ENCODE results near the gene ESPL1.
A peak's percentile ranks its signal among the peaks of the same experiment; 100 is the strongest.
"Not testable (repeated sequence)": the region's sequence is repeated elsewhere in the genome, so short reads cannot be mapped to it uniquely, and the experiment has no call there.

Gene ESPL1

DNA sequence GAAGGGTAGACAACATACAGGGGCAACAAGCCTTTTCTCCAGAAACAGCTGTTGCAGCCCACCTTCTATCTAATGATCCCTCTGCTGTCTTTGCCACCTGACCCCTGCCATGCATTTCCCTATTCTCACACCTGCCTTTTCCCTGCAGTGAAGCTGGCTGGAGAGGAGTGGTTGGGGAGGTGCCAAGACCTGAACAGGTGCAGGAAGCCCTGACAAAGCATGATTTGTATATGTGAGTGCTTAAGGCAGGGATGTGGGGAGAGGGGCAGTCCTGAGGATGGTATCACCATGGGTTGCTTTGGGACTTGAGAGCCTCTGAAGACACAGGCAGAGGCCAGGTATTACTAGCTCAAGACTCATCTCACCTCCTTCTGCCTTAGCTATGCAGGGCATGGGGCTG lies 24.3 kb downstream of the ESPL1 start:
- peaks cover 34% of the 10 kb centered on the region for H3K4me1 Mint-ChIP-seq (ENCODE audit: low read depth)
- H3K9me3 Mint-ChIP-seq: no peaks in the 10 kb centered on the region
- H3K36me3 Mint-ChIP-seq (ENCODE audit: low read depth): peaks cover 73% of the 10 kb centered on the region
- intact Hi-C loops (cut with micrococcal nuclease): no loop called here
- no peak overlapping the region for H3K4me3 Mint-ChIP-seq
- H3K27me3 Mint-ChIP-seq: no peaks in the 10 kb centered on the region
- no peak overlapping the region for H3K27ac Mint-ChIP-seq

DNA sequence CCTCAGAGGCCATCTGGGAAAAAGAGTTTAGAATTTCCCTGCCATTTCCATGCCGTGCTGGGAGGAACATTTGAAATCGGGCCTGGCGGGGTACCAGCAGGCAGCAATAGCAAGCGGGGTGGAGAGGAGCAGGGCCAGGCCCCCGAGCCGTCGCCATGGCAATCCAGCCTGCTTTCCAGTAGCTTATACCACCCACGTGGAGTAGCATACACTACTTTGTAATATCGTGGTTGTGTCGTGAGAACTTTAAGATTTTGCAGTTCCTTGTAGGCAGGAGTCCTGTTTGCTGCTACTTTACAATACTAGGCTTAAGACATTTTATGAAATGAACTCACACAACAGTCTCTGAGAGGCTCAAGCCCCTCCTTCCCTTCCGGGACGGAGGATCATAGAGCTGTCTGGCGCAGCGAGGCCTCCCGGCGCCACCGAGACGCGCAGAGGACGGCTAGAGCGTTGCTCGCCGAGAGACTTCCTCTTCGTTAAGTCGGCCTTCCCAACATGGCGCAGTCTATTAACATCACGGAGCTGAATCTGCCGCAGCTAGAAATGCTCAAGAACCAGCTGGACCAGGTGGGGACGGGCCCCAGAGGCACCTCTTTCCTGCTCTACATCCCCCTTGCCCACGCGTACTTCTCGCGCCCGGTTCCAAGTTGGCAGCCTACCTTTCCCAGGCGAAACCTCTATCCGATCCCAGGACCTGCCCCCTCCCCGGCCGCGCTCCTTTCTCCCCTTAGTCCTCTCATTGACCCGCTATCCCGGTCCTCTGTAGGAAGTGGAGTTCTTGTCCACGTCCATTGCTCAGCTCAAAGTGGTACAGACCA lies 27.2 kb downstream of the ESPL1 start, which contains the start of gene PFDN5:
Gene PFDN5, plus strand, starts transcription at position 473 of the 821 bp plus-strand sequence. Its CDS starts 26 bp downstream, at position 499.
- Mint-ChIP-seq H3K27me3 (no peaks in the 10 kb centered on the region), H3K9me3 (no peaks in the 10 kb centered on the region), H3K4me1 (ENCODE audit: low read depth) (peaks cover 50% of the 10 kb centered on the region), H3K27ac (peak within 1 kb of the TSS; percentile 92), H3K4me3 (peak within 1 kb of the TSS; percentile 94), H3K36me3 (ENCODE audit: low read depth) (peaks cover 87% of the 10 kb centered on the region)
- intact Hi-C loops (cut with micrococcal nuclease): loop anchor here (5.0 kb wide), 1 partner anchor 43 kb away; a partner anchor contains a TSS

DNA sequence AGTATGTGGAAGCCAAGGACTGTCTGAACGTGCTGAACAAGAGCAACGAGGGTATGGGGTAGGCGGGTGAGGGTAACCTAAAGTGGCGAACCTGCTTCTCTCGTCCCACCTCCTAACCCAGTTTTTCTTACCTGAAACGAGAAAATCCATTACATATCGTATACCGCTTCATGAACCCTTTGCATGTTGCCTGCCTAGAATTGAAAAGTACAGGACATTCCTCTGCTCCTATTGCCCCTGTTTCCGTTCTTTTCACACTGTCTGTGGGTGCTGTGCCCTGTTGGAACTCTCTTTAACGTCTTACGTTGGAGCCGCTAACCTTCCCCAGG lies 27.8 kb downstream of the ESPL1 start:
- peaks cover 90% of the 10 kb centered on the region for H3K36me3 Mint-ChIP-seq (ENCODE audit: low read depth)
- H3K4me3 Mint-ChIP-seq: peak overlapping the region; percentile 94
- H3K27me3 Mint-ChIP-seq: no peaks in the 10 kb centered on the region
- no peaks in the 10 kb centered on the region for H3K9me3 Mint-ChIP-seq
- H3K27ac Mint-ChIP-seq: peak overlapping the region; percentile 92
- peaks cover 56% of the 10 kb centered on the region for H3K4me1 Mint-ChIP-seq (ENCODE audit: low read depth)
- intact Hi-C loops (cut with micrococcal nuclease): loop anchor here (5.0 kb wide), 1 partner anchor 44 kb away; a partner anchor contains a TSS

DNA sequence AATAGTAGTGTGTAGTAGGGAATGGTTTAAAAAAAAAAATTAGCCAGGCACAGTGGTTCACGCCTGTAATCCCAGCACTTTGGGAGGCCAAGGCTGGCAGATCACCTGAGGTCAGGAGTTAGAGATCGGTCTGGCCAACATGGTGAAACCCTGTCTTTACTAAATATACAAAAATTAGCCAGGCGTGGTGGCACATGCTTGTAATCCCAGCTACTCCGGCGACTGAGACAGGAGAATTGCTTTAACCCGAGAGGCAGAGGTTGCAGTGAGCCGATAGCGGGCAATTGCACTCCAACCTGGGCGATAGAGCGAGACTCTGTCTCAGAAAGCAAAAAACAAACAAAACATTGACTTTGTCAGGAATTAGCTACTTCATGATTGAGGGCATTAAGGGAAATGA lies 29.0 kb downstream of the ESPL1 start:
- intact Hi-C loops (cut with micrococcal nuclease): loop anchor here (5.0 kb wide), 1 partner anchor 45 kb away; a partner anchor contains a TSS
- not testable (repeated sequence) for H3K27me3 Mint-ChIP-seq, H3K9me3 Mint-ChIP-seq
- Mint-ChIP-seq H3K27ac (peak overlapping the region; percentile 92), H3K4me1 (ENCODE audit: low read depth) (peaks cover 67% of the 10 kb centered on the region), H3K4me3 (peak overlapping the region; percentile 94), H3K36me3 (ENCODE audit: low read depth) (peaks cover 90% of the 10 kb centered on the region)

DNA sequence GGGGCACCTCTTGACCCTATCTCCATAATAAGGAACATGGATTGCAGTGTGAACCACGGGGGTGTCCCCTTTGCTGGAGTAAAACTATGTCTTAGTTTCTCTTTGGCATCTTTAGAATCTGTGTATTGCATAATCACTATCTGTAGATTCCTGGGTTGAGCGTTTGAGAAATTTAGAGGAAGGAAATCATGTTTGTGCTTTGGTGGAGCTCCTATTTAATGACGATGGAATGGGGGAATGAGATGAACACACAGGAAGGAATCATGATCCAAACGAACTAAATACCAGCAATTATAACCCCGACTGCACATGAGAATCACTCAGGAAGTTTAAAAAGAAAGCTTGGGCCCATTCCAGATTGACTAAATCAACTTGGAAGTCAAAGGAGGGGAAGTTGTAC lies 30.1 kb downstream of the ESPL1 start:
- H3K4me3 Mint-ChIP-seq: peak overlapping the region; percentile 83
- H3K36me3 Mint-ChIP-seq (ENCODE audit: low read depth): peaks cover 92% of the 10 kb centered on the region

DNA sequence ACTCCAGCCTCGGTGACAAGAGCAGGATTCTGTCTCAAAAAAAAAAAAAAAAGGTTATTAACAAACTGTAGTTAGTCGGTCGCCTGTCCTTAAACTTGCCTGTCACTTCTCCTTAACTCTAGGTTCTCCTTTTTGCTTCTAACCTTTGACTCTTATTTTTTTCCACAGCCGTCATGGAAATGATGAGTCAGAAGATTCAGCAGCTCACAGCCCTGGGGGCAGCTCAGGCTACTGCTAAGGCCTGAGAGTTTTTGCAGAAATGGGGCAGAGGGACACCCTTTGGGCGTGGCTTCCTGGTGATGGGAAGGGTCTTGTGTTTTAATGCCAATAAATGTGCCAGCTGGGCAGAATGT lies 31.0 kb downstream of the ESPL1 start:
- Mint-ChIP-seq H3K27me3 (no peaks in the 10 kb centered on the region), H3K36me3 (ENCODE audit: low read depth) (peaks cover 93% of the 10 kb centered on the region), H3K9me3 (no peaks in the 10 kb centered on the region), H3K4me1 (ENCODE audit: low read depth) (peaks cover 80% of the 10 kb centered on the region), H3K4me3 (peak overlapping the region; percentile 83), H3K27ac (peak overlapping the region; percentile 92)
- intact Hi-C loops (cut with micrococcal nuclease): loop anchor here (1.0 to 5.0 kb wide), 3 partner anchors 22 to 78 kb away; partner anchors contain the start of gene AAAS

More for the DNA sequence above, 30.1 kb downstream of the ESPL1 start:
- Mint-ChIP-seq H3K27me3 (no peaks in the 10 kb centered on the region), H3K9me3 (no peaks in the 10 kb centered on the region), H3K4me1 (ENCODE audit: low read depth) (peaks cover 77% of the 10 kb centered on the region), H3K27ac (peak overlapping the region; percentile 92)
- intact Hi-C loops (cut with micrococcal nuclease): loop anchor here (2.0 to 5.0 kb wide), 2 partner anchors 46 to 77 kb away; a partner anchor contains a TSS

DNA sequence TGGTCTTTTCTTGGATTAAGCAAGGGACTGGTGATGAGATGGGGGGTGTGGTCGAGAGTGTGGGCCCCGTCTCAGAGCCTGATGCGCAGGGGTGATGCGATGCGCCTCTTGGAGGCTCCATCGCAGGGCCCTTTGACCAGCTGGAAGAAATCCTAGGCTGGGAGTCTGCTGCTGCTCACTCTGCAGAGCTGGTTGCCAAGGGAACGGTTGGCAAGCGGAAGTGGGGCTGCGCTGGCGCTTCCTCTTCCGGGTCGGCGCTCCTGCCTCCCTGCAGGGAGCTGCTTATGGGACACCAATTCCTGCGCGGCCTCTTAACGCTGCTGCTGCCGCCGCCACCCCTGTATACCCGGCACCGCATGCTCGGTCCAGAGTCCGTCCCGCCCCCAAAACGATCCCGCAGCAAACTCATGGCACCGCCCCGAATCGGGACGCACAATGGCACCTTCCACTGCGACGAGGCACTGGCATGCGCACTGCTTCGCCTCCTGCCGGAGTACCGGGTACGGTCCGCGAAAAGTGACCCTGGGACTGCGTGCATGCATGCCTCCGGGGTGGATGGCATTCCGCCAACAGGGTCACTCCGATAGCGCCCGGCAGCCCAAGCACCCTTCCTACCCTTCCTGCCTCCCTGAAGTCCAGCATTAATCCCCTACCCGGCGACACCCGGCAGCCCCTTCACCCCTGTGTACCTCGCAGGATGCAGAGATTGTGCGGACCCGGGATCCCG lies 31.5 kb downstream of the ESPL1 start, which contains the start of gene MYG1:
Gene MYG1, plus strand, starts transcription at position 242 of the 727 bp plus-strand sequence. Its CDS starts 43 bp downstream, at position 285.
- Mint-ChIP-seq H3K27ac (peak within 1 kb of the TSS; percentile 92), H3K9me3 (no peaks in the 10 kb centered on the region), H3K4me1 (ENCODE audit: low read depth) (peaks cover 80% of the 10 kb centered on the region), H3K36me3 (ENCODE audit: low read depth) (peaks cover 98% of the 10 kb centered on the region), H3K27me3 (no peaks in the 10 kb centered on the region), H3K4me3 (peak within 1 kb of the TSS; percentile 83)
- intact Hi-C loops (cut with micrococcal nuclease): loop anchor here (1.0 to 5.0 kb wide), 3 partner anchors 22 to 79 kb away; partner anchors contain the start of gene AAAS

DNA sequence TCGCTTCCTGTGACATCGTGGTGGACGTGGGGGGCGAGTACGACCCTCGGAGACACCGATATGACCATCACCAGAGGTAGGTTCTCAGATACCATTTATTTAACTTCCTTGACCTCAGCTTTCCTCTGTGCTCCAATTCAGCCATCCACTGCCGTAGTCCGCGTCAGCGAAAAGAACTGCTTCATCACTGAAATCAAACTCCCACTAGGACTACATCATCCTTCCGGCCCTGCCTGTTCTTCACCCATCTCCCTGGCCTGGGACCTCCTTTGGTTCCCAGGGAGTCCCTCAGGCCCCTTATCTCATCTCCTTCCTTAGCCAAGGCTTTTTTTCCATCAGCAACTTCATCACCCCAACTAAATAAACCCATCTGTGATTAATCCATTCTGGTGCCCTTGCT lies 32.1 kb downstream of the ESPL1 start:
- peak overlapping the region; percentile 83 for H3K4me3 Mint-ChIP-seq
- no peaks in the 10 kb centered on the region for H3K27me3 Mint-ChIP-seq
- peak overlapping the region; percentile 92 for H3K27ac Mint-ChIP-seq
- H3K36me3 Mint-ChIP-seq (ENCODE audit: low read depth): peaks cover 96% of the 10 kb centered on the region
- intact Hi-C loops (cut with micrococcal nuclease): no loop called here
- H3K9me3 Mint-ChIP-seq: no peaks in the 10 kb centered on the region
- H3K4me1 Mint-ChIP-seq (ENCODE audit: low read depth): peaks cover 75% of the 10 kb centered on the region

DNA sequence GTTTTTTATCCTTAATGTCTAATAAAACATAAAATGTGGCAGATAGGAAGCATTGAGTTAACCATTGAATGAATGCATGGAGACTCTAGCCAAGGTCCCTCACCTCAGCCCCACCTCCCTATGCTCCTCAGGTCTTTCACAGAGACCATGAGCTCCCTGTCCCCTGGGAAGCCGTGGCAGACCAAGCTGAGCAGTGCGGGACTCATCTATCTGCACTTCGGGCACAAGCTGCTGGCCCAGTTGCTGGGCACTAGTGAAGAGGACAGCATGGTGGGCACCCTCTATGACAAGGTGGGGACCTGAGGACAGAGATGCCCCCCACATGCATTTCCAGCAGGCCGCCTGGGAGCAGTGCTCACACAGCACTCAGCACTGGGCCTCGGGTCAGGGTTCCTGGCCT lies 34.8 kb downstream of the ESPL1 start:
- Mint-ChIP-seq H3K4me1 (ENCODE audit: low read depth) (peaks cover 53% of the 10 kb centered on the region), H3K9me3 (no peaks in the 10 kb centered on the region), H3K4me3 (no peak overlapping the region), H3K36me3 (ENCODE audit: low read depth) (peaks cover 96% of the 10 kb centered on the region), H3K27me3 (no peaks in the 10 kb centered on the region), H3K27ac (no peak overlapping the region)
- intact Hi-C loops (cut with micrococcal nuclease): no loop called here

DNA sequence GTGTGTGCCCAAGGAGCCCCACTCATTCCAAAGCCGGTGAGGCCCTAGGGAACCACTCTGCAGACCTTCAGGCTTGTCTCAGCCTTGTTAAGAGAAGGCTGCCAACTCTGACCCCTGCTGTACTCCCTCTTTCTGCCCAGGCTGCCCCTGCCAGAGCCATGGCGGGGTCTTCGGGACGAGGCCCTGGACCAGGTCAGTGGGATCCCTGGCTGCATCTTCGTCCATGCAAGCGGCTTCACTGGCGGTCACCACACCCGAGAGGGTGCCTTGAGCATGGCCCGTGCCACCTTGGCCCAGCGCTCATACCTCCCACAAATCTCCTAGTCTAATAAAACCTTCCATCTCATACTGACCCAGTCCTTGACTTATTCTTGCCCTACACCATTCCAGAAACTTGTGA lies 38.7 kb downstream of the ESPL1 start:
- H3K36me3 Mint-ChIP-seq (ENCODE audit: low read depth): peaks cover 92% of the 10 kb centered on the region
- H3K4me1 Mint-ChIP-seq (ENCODE audit: low read depth): peaks cover 14% of the 10 kb centered on the region
- no peaks in the 10 kb centered on the region for H3K27me3 Mint-ChIP-seq
- intact Hi-C loops (cut with micrococcal nuclease): no loop called here
- no peaks in the 10 kb centered on the region for H3K9me3 Mint-ChIP-seq
- H3K4me3 Mint-ChIP-seq: no peak overlapping the region
- H3K27ac Mint-ChIP-seq: no peak overlapping the region

DNA sequence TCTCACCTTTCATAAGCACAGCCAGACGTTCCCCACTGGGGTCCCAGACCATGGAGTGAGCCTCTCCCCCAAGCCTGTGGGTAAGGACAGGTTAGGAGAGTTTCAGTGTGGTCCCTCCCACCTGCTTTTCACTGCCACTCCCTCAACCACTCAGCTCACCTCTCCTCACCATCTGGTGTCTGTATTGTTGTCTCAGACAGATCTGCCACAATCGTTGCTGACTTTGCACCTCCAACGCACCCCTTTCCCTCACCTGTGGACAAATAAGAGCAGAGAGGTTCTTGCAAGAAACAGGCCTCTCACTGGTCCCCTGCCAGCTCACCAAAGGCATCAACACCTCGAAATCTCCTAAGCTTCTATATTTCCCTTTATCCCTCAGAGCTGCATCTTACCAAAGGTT lies 40.2 kb downstream of the ESPL1 start:
- intact Hi-C loops (cut with micrococcal nuclease): no loop called here
- H3K27me3 Mint-ChIP-seq: no peaks in the 10 kb centered on the region
- H3K4me1 Mint-ChIP-seq (ENCODE audit: low read depth): peaks cover 2% of the 10 kb centered on the region
- no peak overlapping the region for H3K4me3 Mint-ChIP-seq
- H3K9me3 Mint-ChIP-seq: no peaks in the 10 kb centered on the region
- peak overlapping the region; percentile 7 for H3K27ac Mint-ChIP-seq
- H3K36me3 Mint-ChIP-seq (ENCODE audit: low read depth): peaks cover 80% of the 10 kb centered on the region

DNA sequence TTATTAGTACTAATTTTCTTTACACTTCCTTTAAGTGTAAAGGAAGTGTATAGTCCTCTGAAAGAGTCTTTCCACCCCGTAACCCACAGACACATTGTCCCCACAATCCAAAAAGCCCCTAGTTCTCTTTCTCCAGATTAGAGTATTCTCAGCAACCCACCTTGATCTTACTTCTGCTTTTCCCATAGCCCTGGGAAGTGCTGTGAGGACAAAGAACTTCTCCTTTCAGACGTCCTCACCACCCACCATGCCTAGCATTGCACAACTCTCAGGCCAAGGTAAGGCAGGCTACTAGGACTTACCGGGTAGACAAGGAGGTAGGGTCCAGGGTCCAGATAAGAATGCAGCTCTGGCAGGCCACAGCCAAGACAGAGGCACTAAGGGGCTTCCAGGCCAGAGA lies 45.9 kb downstream of the ESPL1 start:
- peak overlapping the region; percentile 19 for H3K27ac Mint-ChIP-seq
- peaks cover 84% of the 10 kb centered on the region for H3K36me3 Mint-ChIP-seq (ENCODE audit: low read depth)
- no peaks in the 10 kb centered on the region for H3K9me3 Mint-ChIP-seq
- no peak overlapping the region for H3K4me3 Mint-ChIP-seq
- intact Hi-C loops (cut with micrococcal nuclease): no loop called here
- no peaks in the 10 kb centered on the region for H3K27me3 Mint-ChIP-seq
- H3K4me1 Mint-ChIP-seq (ENCODE audit: low read depth): peaks cover 16% of the 10 kb centered on the region

DNA sequence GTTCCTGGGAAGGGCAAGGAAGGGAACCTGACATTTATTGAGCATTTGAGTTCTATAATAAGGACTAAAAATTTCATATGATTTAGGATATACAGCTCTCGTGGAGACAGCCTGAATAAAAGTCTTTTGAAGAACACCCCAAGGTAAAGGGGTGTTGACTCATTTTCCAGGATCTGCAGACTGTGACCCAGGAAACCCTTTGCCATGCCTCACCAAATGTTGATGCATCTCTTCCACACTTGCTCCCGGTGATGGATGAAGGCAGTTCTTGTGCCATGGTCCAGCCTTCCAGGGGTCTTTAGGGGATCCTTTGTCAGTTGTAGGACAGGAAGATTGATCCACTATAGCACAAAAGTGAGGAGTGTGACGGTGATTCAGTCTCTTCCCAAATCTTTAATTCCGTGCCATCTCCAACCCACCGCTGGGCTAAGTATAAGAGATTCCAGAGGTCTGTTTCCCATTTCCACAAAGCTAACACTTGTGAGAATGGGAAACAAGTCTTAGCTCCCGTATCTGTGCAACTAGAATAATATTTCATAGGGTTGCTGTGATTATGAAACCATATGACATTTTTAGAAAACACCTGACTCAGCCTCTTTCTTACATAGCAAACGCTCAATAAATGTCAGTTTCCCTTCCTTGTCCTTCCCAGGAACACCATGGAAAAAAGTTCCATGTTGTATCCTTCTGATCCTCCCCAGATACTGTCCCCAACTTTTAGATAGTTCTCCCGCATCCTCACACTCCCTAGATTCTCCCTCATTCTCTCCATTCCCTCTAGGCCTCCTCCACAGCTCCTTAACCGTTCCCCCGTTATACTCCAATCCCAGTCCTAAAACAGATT lies 52.5 kb downstream of the ESPL1 start:
- H3K9me3 Mint-ChIP-seq: no peaks in the 10 kb centered on the region
- intact Hi-C loops (cut with micrococcal nuclease): loop anchor here (1.0 to 2.0 kb wide), 3 partner anchors 21 to 180 kb away; partner anchors contain the start of genes MYG1 and TARBP2

More for the DNA sequence above, 52.5 kb downstream of the ESPL1 start:
- H3K27ac Mint-ChIP-seq: peak overlapping the region; percentile 90
- H3K36me3 Mint-ChIP-seq (ENCODE audit: low read depth): peaks cover 56% of the 10 kb centered on the region
- H3K27me3 Mint-ChIP-seq: no peaks in the 10 kb centered on the region
- H3K4me1 Mint-ChIP-seq (ENCODE audit: low read depth): peaks cover 37% of the 10 kb centered on the region
- peak overlapping the region; percentile 91 for H3K4me3 Mint-ChIP-seq
